ENCODE data around the gene ARSB.
"Not testable (repeated sequence)": the region's sequence is repeated elsewhere in the genome, so short reads cannot be mapped to it uniquely, and the experiment has no call there.

DNA sequence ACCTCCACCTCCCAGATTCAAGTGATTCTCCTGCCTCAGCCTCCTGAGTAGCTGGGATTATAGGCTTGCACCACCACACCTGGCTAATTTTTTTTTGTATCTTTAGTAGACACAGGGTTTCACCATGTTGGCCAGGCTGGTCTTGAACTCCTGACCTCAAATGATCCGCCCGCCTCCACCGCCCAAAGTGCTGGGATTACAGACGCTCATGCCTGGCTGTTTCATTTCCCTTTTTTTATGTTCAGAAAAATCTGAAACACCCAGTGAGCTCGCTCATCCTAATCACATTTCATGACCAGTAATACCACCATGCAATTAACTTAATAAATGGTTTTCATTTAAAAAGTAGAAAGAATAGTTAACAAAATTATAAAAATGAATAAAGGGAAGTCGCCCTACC lies 252.4 kb downstream of the ARSB start:
- TF ChIP-seq, protein P1, sequence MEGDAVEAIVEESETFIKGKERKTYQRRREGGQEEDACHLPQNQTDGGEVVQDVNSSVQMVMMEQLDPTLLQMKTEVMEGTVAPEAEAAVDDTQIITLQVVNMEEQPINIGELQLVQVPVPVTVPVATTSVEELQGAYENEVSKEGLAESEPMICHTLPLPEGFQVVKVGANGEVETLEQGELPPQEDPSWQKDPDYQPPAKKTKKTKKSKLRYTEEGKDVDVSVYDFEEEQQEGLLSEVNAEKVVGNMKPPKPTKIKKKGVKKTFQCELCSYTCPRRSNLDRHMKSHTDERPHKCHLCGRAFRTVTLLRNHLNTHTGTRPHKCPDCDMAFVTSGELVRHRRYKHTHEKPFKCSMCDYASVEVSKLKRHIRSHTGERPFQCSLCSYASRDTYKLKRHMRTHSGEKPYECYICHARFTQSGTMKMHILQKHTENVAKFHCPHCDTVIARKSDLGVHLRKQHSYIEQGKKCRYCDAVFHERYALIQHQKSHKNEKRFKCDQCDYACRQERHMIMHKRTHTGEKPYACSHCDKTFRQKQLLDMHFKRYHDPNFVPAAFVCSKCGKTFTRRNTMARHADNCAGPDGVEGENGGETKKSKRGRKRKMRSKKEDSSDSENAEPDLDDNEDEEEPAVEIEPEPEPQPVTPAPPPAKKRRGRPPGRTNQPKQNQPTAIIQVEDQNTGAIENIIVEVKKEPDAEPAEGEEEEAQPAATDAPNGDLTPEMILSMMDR (IDR thresholded peaks at IDR 0.05) = not testable (repeated sequence)
- TF ChIP-seq SREBF2 (IDR thresholded peaks at IDR 0.05); HDAC2 (IDR thresholded peaks at IDR 0.05); SMC3 (IDR thresholded peaks at IDR 0.05); RAD21 (conservative IDR thresholded peaks at IDR 0.05 in 1 of 2, IDR thresholded peaks at IDR 0.05 in 1 of 2); POLR2A (IDR thresholded peaks at IDR 0.05; ENCODE audit: low read length); RNF2 (IDR thresholded peaks at IDR 0.05; ENCODE audit: borderline replicate concordance, low read depth); NFE2L2 (conservative IDR thresholded peaks at IDR 0.05; ENCODE audit: low read length); KDM5A (IDR thresholded peaks at IDR 0.05); ZFP36 (IDR thresholded peaks at IDR 0.05; ENCODE audit: borderline replicate concordance, partially characterized antibody): not testable (repeated sequence)
- TF ChIP-seq, protein P2, sequence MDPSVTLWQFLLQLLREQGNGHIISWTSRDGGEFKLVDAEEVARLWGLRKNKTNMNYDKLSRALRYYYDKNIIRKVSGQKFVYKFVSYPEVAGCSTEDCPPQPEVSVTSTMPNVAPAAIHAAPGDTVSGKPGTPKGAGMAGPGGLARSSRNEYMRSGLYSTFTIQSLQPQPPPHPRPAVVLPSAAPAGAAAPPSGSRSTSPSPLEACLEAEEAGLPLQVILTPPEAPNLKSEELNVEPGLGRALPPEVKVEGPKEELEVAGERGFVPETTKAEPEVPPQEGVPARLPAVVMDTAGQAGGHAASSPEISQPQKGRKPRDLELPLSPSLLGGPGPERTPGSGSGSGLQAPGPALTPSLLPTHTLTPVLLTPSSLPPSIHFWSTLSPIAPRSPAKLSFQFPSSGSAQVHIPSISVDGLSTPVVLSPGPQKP (IDR thresholded peaks at IDR 0.05; ENCODE audit: low read depth, low read length) = not testable (repeated sequence)
- TF ChIP-seq, protein P3, sequence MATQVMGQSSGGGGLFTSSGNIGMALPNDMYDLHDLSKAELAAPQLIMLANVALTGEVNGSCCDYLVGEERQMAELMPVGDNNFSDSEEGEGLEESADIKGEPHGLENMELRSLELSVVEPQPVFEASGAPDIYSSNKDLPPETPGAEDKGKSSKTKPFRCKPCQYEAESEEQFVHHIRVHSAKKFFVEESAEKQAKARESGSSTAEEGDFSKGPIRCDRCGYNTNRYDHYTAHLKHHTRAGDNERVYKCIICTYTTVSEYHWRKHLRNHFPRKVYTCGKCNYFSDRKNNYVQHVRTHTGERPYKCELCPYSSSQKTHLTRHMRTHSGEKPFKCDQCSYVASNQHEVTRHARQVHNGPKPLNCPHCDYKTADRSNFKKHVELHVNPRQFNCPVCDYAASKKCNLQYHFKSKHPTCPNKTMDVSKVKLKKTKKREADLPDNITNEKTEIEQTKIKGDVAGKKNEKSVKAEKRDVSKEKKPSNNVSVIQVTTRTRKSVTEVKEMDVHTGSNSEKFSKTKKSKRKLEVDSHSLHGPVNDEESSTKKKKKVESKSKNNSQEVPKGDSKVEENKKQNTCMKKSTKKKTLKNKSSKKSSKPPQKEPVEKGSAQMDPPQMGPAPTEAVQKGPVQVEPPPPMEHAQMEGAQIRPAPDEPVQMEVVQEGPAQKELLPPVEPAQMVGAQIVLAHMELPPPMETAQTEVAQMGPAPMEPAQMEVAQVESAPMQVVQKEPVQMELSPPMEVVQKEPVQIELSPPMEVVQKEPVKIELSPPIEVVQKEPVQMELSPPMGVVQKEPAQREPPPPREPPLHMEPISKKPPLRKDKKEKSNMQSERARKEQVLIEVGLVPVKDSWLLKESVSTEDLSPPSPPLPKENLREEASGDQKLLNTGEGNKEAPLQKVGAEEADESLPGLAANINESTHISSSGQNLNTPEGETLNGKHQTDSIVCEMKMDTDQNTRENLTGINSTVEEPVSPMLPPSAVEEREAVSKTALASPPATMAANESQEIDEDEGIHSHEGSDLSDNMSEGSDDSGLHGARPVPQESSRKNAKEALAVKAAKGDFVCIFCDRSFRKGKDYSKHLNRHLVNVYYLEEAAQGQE (IDR thresholded peaks at IDR 0.05) = not testable (repeated sequence)
- TF ChIP-seq, protein P4, sequence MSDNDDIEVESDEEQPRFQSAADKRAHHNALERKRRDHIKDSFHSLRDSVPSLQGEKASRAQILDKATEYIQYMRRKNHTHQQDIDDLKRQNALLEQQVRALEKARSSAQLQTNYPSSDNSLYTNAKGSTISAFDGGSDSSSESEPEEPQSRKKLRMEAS (IDR thresholded peaks at IDR 0.05) = not testable (repeated sequence)

Data from A549 (cell line).